ENCODE data around the gene CCL21. TPM values are rescaled to one million over a fixed set of nuclear protein-coding genes. Genes with fewer than 3 reads are reported as not detected.

CCL21 gene
- total and polyA plus RNA-seq, 2 of the 4 experiments (the other 2 are of a cell fraction), result not detected

- Histone ChIP-seq H3K4ac (ENCODE audit: low read depth, low read length) (peak overlapping the region; percentile 74), H2BK120ac (ENCODE audit: low read depth, low read length) (no peak overlapping the region), H3K56ac (ENCODE audit: extremely low read depth, insufficient read depth, low read length) (no peak overlapping the region), H2AK9ac (replicated peaks; ENCODE audit: low read depth, low read length, poor library complexity) (peak overlapping the region; percentile 89), H2AFZ (replicated peaks; ENCODE audit: low read length, poor library complexity) (peak overlapping the region; percentile 96), H4K20me1 (ENCODE audit: insufficient read depth, low read length) (peaks cover 9% of the 10 kb centered on the region), H2BK20ac (ENCODE audit: low read depth, low read length) (no peak overlapping the region), H3K27ac (ENCODE audit: insufficient read depth, low read length) (peak overlapping the region; percentile 66), H4K5ac (ENCODE audit: low read depth, low read length) (no peak overlapping the region), H3K27me3 (ENCODE audit: control insufficient read depth, insufficient read depth, low read length) (no peaks in the 10 kb centered on the region), H3K79me1 (ENCODE audit: low read depth in 1 of 2, low read length in 2 of 2) (peaks cover 26 to 39% of the 10 kb centered on the region in 2 experiments), H3K4me3 (ENCODE audit: insufficient read depth, low read depth, low read length) (peak overlapping the region; percentile 56), H3K18ac (ENCODE audit: low read depth, low read length) (no peak overlapping the region), H3K4me1 (ENCODE audit: control insufficient read depth, insufficient read depth, low read length) (no peaks in the 10 kb centered on the region), H4K91ac (ENCODE audit: insufficient read depth, low read depth, low read length) (0 out of 2 replicates have a peak overlapping the region, but pooled peaks have one; percentile 27), H3K23ac (ENCODE audit: low read depth, low read length) (peak overlapping the region; percentile 60; the same call in 1 of the 2 replicates), H3K4me2 (ENCODE audit: low read depth, low read length) (peak overlapping the region; percentile 73), H2BK15ac (ENCODE audit: low read depth, low read length) (no peak overlapping the region), H2AK5ac (ENCODE audit: low read depth, low read length) (no peak overlapping the region), H3K9me1 (ENCODE audit: insufficient read depth, low read length) (peaks cover 12% of the 10 kb centered on the region), H3K9me3 (ENCODE audit: control insufficient read depth, insufficient read depth, low read length) (no peaks in the 10 kb centered on the region), H3K9ac (ENCODE audit: low read depth, low read length) (peak overlapping the region; percentile 67), H4K8ac (ENCODE audit: low read depth in 2 of 2, low read length in 2 of 2) (peak overlapping the region in 1 of 2 experiments; percentile 80; a peak in 1 of 4 replicates), H3K14ac (replicated peaks; ENCODE audit: low read depth, low read length) (no peak overlapping the region), H2BK5ac (ENCODE audit: low read depth, low read length, poor library complexity, severe bottlenecking) (peak overlapping the region; percentile 35), H3K36me3 (ENCODE audit: control insufficient read depth, insufficient read depth, low read length) (peaks cover 3% of the 10 kb centered on the region)
- TF ChIP-seq MAFK (IDR thresholded peaks at IDR 0.05; ENCODE audit: low read depth, low read length), result no peak
- no peak for TF ChIP-seq ELK1 (IDR thresholded peaks at IDR 0.05; ENCODE audit: borderline replicate concordance, low read depth, low read length)
- TF ChIP-seq RAD21 (IDR thresholded peaks at IDR 0.05; ENCODE audit: low read length), result no peak
- no peak for TF ChIP-seq CTCF (conservative IDR thresholded peaks at IDR 0.05; ENCODE audit: low read depth, low read length)
- no peak for TF ChIP-seq SMC3 (IDR thresholded peaks at IDR 0.05; ENCODE audit: low read depth, low read length)
- no peak for TF ChIP-seq CHD1 (IDR thresholded peaks at IDR 0.05; ENCODE audit: low read depth, low read length)
- no peak for TF ChIP-seq CEBPB (IDR thresholded peaks at IDR 0.05; ENCODE audit: low read depth, low read length)
- no peak for TF ChIP-seq FOS (IDR thresholded peaks at IDR 0.05; ENCODE audit: low read depth, low read length)
- no peak for TF ChIP-seq MAZ (IDR thresholded peaks at IDR 0.05; ENCODE audit: borderline replicate concordance, low read depth, low read length)
- TF ChIP-seq USF2 (IDR thresholded peaks at IDR 0.05; ENCODE audit: low read depth, low read length), result no peak
- no peak for TF ChIP-seq RCOR1 (IDR thresholded peaks at IDR 0.05; ENCODE audit: insufficient replicate concordance, low read length)
- TF ChIP-seq NFE2L2 (IDR thresholded peaks at IDR 0.05; ENCODE audit: low read depth, low read length), result no peak
- dilution Hi-C loops (cut with HindIII; ENCODE audit: low sequenced_read_pairs, unreplicated experiment) (no loop called here), in situ Hi-C loops (cut with MboI; ENCODE audit: low sequenced_read_pairs) (no loop called here), intact Hi-C loops (cut with micrococcal nuclease) (no loop called here)
- ATAC-seq (ENCODE audit: low read depth) (peak; percentile 7; the same call in 1 of the 2 replicates), DNase-seq (no peak)
- ChIA-PET POLR2A (ENCODE audit: unreplicated experiment) (no interaction called here), CTCF (interaction anchor here (0.5 to 2.4 kb wide), 4 partner anchors 12 to 47 kb away, joined by 3 to 7 read pairs (median 5); partner anchors contain the start of gene IL11RA)
- WGBS, 2 experiments (ENCODE audit: extremely low coverage in 2 of 2, insufficient read length in 1 of 2), result 0% methylated on average over 7 of the region's 26 CpGs; no CpG with 5 or more reads in 1 of the 2 experiments
- no TSS peak for BruUV-seq (replicated peaks)
Observed at GRCh38 chr9:34665067-34665380, 44.9 kb downstream of the CCL21 start.

Measured in IMR-90 (cell line).